Measurements from ENCODE around the gene LRSAM1.
"Not testable (repeated sequence)": the region's sequence is repeated elsewhere in the genome, so short reads cannot be mapped to it uniquely, and the experiment has no call there.

LRSAM1 gene

GRCh38 chr9:127455324-127455992 lies 4.1 kb downstream of the LRSAM1 start:
- in situ Hi-C loops (cut with MboI; ENCODE audit: low sequenced_read_pairs) = no loop called here

GRCh38 chr9:127457191-127457878 lies 6.0 kb downstream of the LRSAM1 start:
- in situ Hi-C loops (cut with MboI; ENCODE audit: low sequenced_read_pairs) = no loop called here

- in situ Hi-C loops (cut with MboI; ENCODE audit: low sequenced_read_pairs) = no loop called here
These were observed 7.6 kb downstream of the LRSAM1 start for GRCh38 chr9:127458921-127459320.

- in situ Hi-C loops (cut with MboI; ENCODE audit: low sequenced_read_pairs) = no loop called here
These were observed 12.1 kb downstream of the LRSAM1 start for GRCh38 chr9:127463382-127463781.

- in situ Hi-C loops (cut with MboI; ENCODE audit: low sequenced_read_pairs) = no loop called here
These were observed 12.6 kb downstream of the LRSAM1 start for GRCh38 chr9:127463911-127464310.

GRCh38 chr9:127466407-127466917 lies 15.2 kb downstream of the LRSAM1 start:
- in situ Hi-C loops (cut with MboI; ENCODE audit: low sequenced_read_pairs) = not testable (repeated sequence)

- in situ Hi-C loops (cut with MboI; ENCODE audit: low sequenced_read_pairs) = no loop called here
These were observed 16.3 kb downstream of the LRSAM1 start for GRCh38 chr9:127467621-127468020.

GRCh38 chr9:127470662-127471061 lies 19.4 kb downstream of the LRSAM1 start:
- in situ Hi-C loops (cut with MboI; ENCODE audit: low sequenced_read_pairs) = no loop called here

GRCh38 chr9:127473501-127473900 lies 22.2 kb downstream of the LRSAM1 start:
- in situ Hi-C loops (cut with MboI; ENCODE audit: low sequenced_read_pairs) = no loop called here

GRCh38 chr9:127473932-127474331 lies 22.6 kb downstream of the LRSAM1 start:
- in situ Hi-C loops (cut with MboI; ENCODE audit: low sequenced_read_pairs) = no loop called here

- in situ Hi-C loops (cut with MboI; ENCODE audit: low sequenced_read_pairs) = no loop called here
These were observed 23.3 kb downstream of the LRSAM1 start for GRCh38 chr9:127474592-127474991.

GRCh38 chr9:127479507-127480081 lies 28.3 kb downstream of the LRSAM1 start:
- in situ Hi-C loops (cut with MboI; ENCODE audit: low sequenced_read_pairs) = no loop called here

GRCh38 chr9:127482662-127483061 lies 31.4 kb downstream of the LRSAM1 start:
- in situ Hi-C loops (cut with MboI; ENCODE audit: low sequenced_read_pairs) = no loop called here

GRCh38 chr9:127485995-127486394 lies 34.7 kb downstream of the LRSAM1 start:
- in situ Hi-C loops (cut with MboI; ENCODE audit: low sequenced_read_pairs) = no loop called here

GRCh38 chr9:127488946-127489345 lies 37.6 kb downstream of the LRSAM1 start:
- in situ Hi-C loops (cut with MboI; ENCODE audit: low sequenced_read_pairs) = no loop called here

GRCh38 chr9:127489471-127490115 lies 38.3 kb downstream of the LRSAM1 start:
- in situ Hi-C loops (cut with MboI; ENCODE audit: low sequenced_read_pairs) = no loop called here

GRCh38 chr9:127490535-127491230 lies 39.4 kb downstream of the LRSAM1 start:
- in situ Hi-C loops (cut with MboI; ENCODE audit: low sequenced_read_pairs) = no loop called here

- in situ Hi-C loops (cut with MboI; ENCODE audit: low sequenced_read_pairs) = no loop called here
These were observed 40.2 kb downstream of the LRSAM1 start for GRCh38 chr9:127491516-127491915.

- in situ Hi-C loops (cut with MboI; ENCODE audit: low sequenced_read_pairs) = no loop called here
These were observed 41.3 kb downstream of the LRSAM1 start for GRCh38 chr9:127492616-127493015.

- in situ Hi-C loops (cut with MboI; ENCODE audit: low sequenced_read_pairs) = no loop called here
These were observed 42.4 kb downstream of the LRSAM1 start for GRCh38 chr9:127493592-127494303.
